ENCODE results near the gene FRZB.
A peak's percentile ranks its signal among the peaks of the same experiment; 100 is the strongest.

FRZB gene

GRCh38 chr2:182903566-182903965, 37.1 kb upstream of the FRZB start:
- H3K27me3 ChIP-seq (replicated peaks; ENCODE audit: insufficient read depth, low read length) = no peaks in the 10 kb centered on the region
- no peak overlapping the region for H2AFZ ChIP-seq (ENCODE audit: low read length)
- H3K4me3 ChIP-seq (ENCODE audit: low read length) = no peak overlapping the region
- no peaks in the 10 kb centered on the region for H3K4me1 ChIP-seq (ENCODE audit: low read length)
- no peak for DNase-seq
- H3K36me3 ChIP-seq (replicated peaks; ENCODE audit: insufficient read depth, low read length) = no peaks in the 10 kb centered on the region
- no peaks in the 10 kb centered on the region for H4K20me1 ChIP-seq (ENCODE audit: insufficient read depth, low read length)
- no peak overlapping the region for H3K9ac ChIP-seq (ENCODE audit: low read length)
- H3K27ac ChIP-seq (ENCODE audit: low read length) = no peak overlapping the region
- no peaks in the 10 kb centered on the region for H3K79me2 ChIP-seq (ENCODE audit: low read length)
- H3F3A ChIP-seq (ENCODE audit: insufficient read depth, low read length) = no peaks in the 10 kb centered on the region
- H3K9me3 ChIP-seq (replicated peaks; ENCODE audit: insufficient read depth, low read length) = no peaks in the 10 kb centered on the region
- no peaks in the 10 kb centered on the region for H3K9me2 ChIP-seq (replicated peaks; ENCODE audit: insufficient read depth, low read length)
- TF ChIP-seq EZH2 (optimal IDR thresholded peaks at IDR 0.05; ENCODE audit: low read depth, low read length) (no peak), EZH2phosphoT487 (IDR thresholded peaks at IDR 0.05; ENCODE audit: low read length) (no peak), CTCF (IDR thresholded peaks at IDR 0.05; ENCODE audit: low read length) (no peak)
- H3K4me2 ChIP-seq (ENCODE audit: low read depth, low read length) = no peak overlapping the region

- Histone ChIP-seq H3K9me2 (replicated peaks; ENCODE audit: insufficient read depth, low read length) (no peaks in the 10 kb centered on the region), H4K20me1 (ENCODE audit: insufficient read depth, low read length) (no peaks in the 10 kb centered on the region), H3K79me2 (ENCODE audit: low read length) (no peaks in the 10 kb centered on the region), H3K27me3 (replicated peaks; ENCODE audit: insufficient read depth, low read length) (no peaks in the 10 kb centered on the region), H3K9ac (ENCODE audit: low read length) (no peak overlapping the region), H3K27ac (ENCODE audit: low read length) (no peak overlapping the region), H3K4me3 (ENCODE audit: low read length) (no peak overlapping the region), H2AFZ (ENCODE audit: low read length) (no peak overlapping the region), H3K4me2 (ENCODE audit: low read depth, low read length) (no peak overlapping the region), H3K9me3 (replicated peaks; ENCODE audit: insufficient read depth, low read length) (no peaks in the 10 kb centered on the region), H3F3A (ENCODE audit: insufficient read depth, low read length) (no peaks in the 10 kb centered on the region), H3K36me3 (replicated peaks; ENCODE audit: insufficient read depth, low read length) (no peaks in the 10 kb centered on the region), H3K4me1 (ENCODE audit: low read length) (no peaks in the 10 kb centered on the region)
- DNase-seq = no peak
- TF ChIP-seq CTCF (IDR thresholded peaks at IDR 0.05; ENCODE audit: low read length) (no peak), EZH2phosphoT487 (IDR thresholded peaks at IDR 0.05; ENCODE audit: low read length) (no peak), EZH2 (optimal IDR thresholded peaks at IDR 0.05; ENCODE audit: low read depth, low read length) (no peak)
These were observed 35.3 kb upstream of the FRZB start for GRCh38 chr2:182901748-182902147.

- Histone ChIP-seq H3K27me3 (replicated peaks; ENCODE audit: insufficient read depth, low read length) (no peaks in the 10 kb centered on the region), H3K9me3 (replicated peaks; ENCODE audit: insufficient read depth, low read length) (no peaks in the 10 kb centered on the region), H3K79me2 (ENCODE audit: low read length) (no peaks in the 10 kb centered on the region), H3K9me2 (replicated peaks; ENCODE audit: insufficient read depth, low read length) (no peaks in the 10 kb centered on the region), H3F3A (ENCODE audit: insufficient read depth, low read length) (no peaks in the 10 kb centered on the region), H2AFZ (ENCODE audit: low read length) (no peak overlapping the region), H3K9ac (ENCODE audit: low read length) (no peak overlapping the region), H4K20me1 (ENCODE audit: insufficient read depth, low read length) (no peaks in the 10 kb centered on the region), H3K4me1 (ENCODE audit: low read length) (no peaks in the 10 kb centered on the region), H3K36me3 (replicated peaks; ENCODE audit: insufficient read depth, low read length) (no peaks in the 10 kb centered on the region), H3K4me2 (ENCODE audit: low read depth, low read length) (no peak overlapping the region), H3K4me3 (ENCODE audit: low read length) (no peak overlapping the region), H3K27ac (ENCODE audit: low read length) (no peak overlapping the region)
- TF ChIP-seq CTCF (IDR thresholded peaks at IDR 0.05; ENCODE audit: low read length) (no peak), EZH2phosphoT487 (IDR thresholded peaks at IDR 0.05; ENCODE audit: low read length) (no peak), EZH2 (optimal IDR thresholded peaks at IDR 0.05; ENCODE audit: low read depth, low read length) (no peak)
- peak; percentile 18 for DNase-seq
These were observed 32.3 kb upstream of the FRZB start for GRCh38 chr2:182898718-182899117.
